ENCODE results near the gene CACTIN. TPM values are rescaled to one million over a fixed set of nuclear protein-coding genes. Genes with fewer than 3 reads are reported as not detected.

Gene CACTIN
- total RNA-seq, 1 experiment from 2014 or later: 33.2 TPM

GRCh38 chr19:3618811-3619630 lies 7.6 kb downstream of the CACTIN start:
- no peaks in the 10 kb centered on the region for H3K27me3 ChIP-seq (ENCODE audit: insufficient read depth, low read length)
- DNase-seq (ENCODE audit: low read depth, low spot score) (no peak), ATAC-seq (no peak)
- H3K4me2 ChIP-seq (ENCODE audit: low read length): no peak overlapping the region
- H2AFZ ChIP-seq (ENCODE audit: low read depth, low read length, poor library complexity, severe bottlenecking): no peak overlapping the region
- intact Hi-C loops (cut with micrococcal nuclease): loop anchor here (1.0 kb wide), 1 partner anchor 33 kb away; no protein-coding TSS in a partner anchor
- ChIA-PET POLR2A (no interaction called here), CTCF (no interaction called here), RAD21 (ENCODE audit: low non-redundant PET in 1 of 2, low total read pairs in 2 of 2, uncharacterized antibody in 2 of 2, unreplicated experiment in 2 of 2) (no interaction called here)
- H3K9me3 ChIP-seq (ENCODE audit: control insufficient read depth in 1 of 2, insufficient read depth in 1 of 2, low read depth in 1 of 2, low read length in 2 of 2): no peaks in the 10 kb centered on the region
- H3K9me2 ChIP-seq (ENCODE audit: insufficient read depth): no peaks in the 10 kb centered on the region
- no peaks in the 10 kb centered on the region for H4K20me1 ChIP-seq (ENCODE audit: insufficient read depth)
- BruUV-seq (replicated peaks): no TSS peak
- no peak overlapping the region for H3K27ac ChIP-seq (ENCODE audit: low read depth, low read length)
- peaks cover 0 to 5% of the 10 kb centered on the region in 2 experiments; a peak in 2 of 4 replicates for H3K36me3 ChIP-seq (ENCODE audit: control insufficient read depth in 1 of 2, insufficient read depth in 2 of 2, low read length in 2 of 2)
- no peak for TF ChIP-seq ATF3 (IDR thresholded peaks at IDR 0.05)
- TF ChIP-seq FOSL1 (IDR thresholded peaks at IDR 0.05; ENCODE audit: low read depth): no peak
- TF ChIP-seq CTCF (IDR thresholded peaks at IDR 0.05 in 2 of 3, conservative IDR thresholded peaks at IDR 0.05 in 1 of 3; ENCODE audit: borderline replicate concordance in 1 of 3, insufficient read depth in 1 of 3, low read depth in 2 of 3, low read length in 2 of 3): peak in 1 of 3 experiments; percentile 5; a peak in 1 of 6 replicates
- H3K79me2 ChIP-seq (ENCODE audit: insufficient read depth, low read length): peaks cover 6% of the 10 kb centered on the region; the same call in 1 of the 2 replicates
- H3K9ac ChIP-seq (ENCODE audit: low read length): no peak overlapping the region
- H3K4me3 ChIP-seq (replicated peaks in 1 of 2; ENCODE audit: low read depth in 1 of 2, low read length in 2 of 2): no peak overlapping the region
- H3K4me1 ChIP-seq (ENCODE audit: control insufficient read depth in 1 of 2, insufficient read depth in 2 of 2, low read length in 2 of 2): no peaks in the 10 kb centered on the region

- intact Hi-C loops (cut with micrococcal nuclease): loop anchor here (1.0 kb wide), 1 partner anchor 32 kb away; no protein-coding TSS in a partner anchor
- Histone ChIP-seq H2AFZ (ENCODE audit: low read depth, low read length, poor library complexity, severe bottlenecking) (no peak overlapping the region), H3K79me2 (ENCODE audit: insufficient read depth, low read length) (no peaks in the 10 kb centered on the region), H3K4me2 (ENCODE audit: low read length) (no peak overlapping the region), H3K27me3 (ENCODE audit: insufficient read depth, low read length) (no peaks in the 10 kb centered on the region), H3K9me3 (ENCODE audit: control insufficient read depth in 1 of 2, insufficient read depth in 1 of 2, low read depth in 1 of 2, low read length in 2 of 2) (no peaks in the 10 kb centered on the region), H3K27ac (ENCODE audit: low read depth, low read length) (no peak overlapping the region), H3K4me3 (replicated peaks in 1 of 2; ENCODE audit: low read depth in 1 of 2, low read length in 2 of 2) (no peak overlapping the region), H3K9ac (ENCODE audit: low read length) (no peak overlapping the region), H3K4me1 (ENCODE audit: control insufficient read depth in 1 of 2, insufficient read depth in 2 of 2, low read length in 2 of 2) (no peaks in the 10 kb centered on the region), H3K9me2 (ENCODE audit: insufficient read depth) (no peaks in the 10 kb centered on the region), H4K20me1 (ENCODE audit: insufficient read depth) (no peaks in the 10 kb centered on the region), H3K36me3 (ENCODE audit: control insufficient read depth in 1 of 2, insufficient read depth in 2 of 2, low read length in 2 of 2) (peaks cover 0 to 5% of the 10 kb centered on the region in 2 experiments; a peak in 2 of 4 replicates)
- ChIA-PET RAD21 (ENCODE audit: low non-redundant PET in 1 of 2, low total read pairs in 2 of 2, uncharacterized antibody in 2 of 2, unreplicated experiment in 2 of 2) (no interaction called here), POLR2A (no interaction called here), CTCF (interaction anchor here (0.6 kb wide), 1 partner anchor 15 kb away, joined by 3 read pairs; no protein-coding TSS in a partner anchor)
- ATAC-seq (peak; percentile 83), DNase-seq (ENCODE audit: low read depth, low spot score) (no peak)
- TF ChIP-seq POLR2AphosphoS5 (IDR thresholded peaks at IDR 0.05; ENCODE audit: low read depth, low read length) (no peak), POLR2A (IDR thresholded peaks at IDR 0.05; ENCODE audit: borderline replicate concordance, extremely low read depth, insufficient read depth, insufficient read length) (no peak), ATF3 (IDR thresholded peaks at IDR 0.05) (no peak), CTCF (IDR thresholded peaks at IDR 0.05 in 2 of 3, conservative IDR thresholded peaks at IDR 0.05 in 1 of 3; ENCODE audit: borderline replicate concordance in 1 of 3, insufficient read depth in 1 of 3, low read depth in 2 of 3, low read length in 2 of 3) (peak; percentile 71 to 91 (median 90); a peak in 5 of 6 replicates), RAD21 (IDR thresholded peaks at IDR 0.05; ENCODE audit: low read depth) (peak; percentile 86)
- no TSS peak for BruUV-seq (replicated peaks)
Measured at GRCh38 chr19:3618144-3618810, 8.3 kb downstream of the CACTIN start.
